ENCODE measurements around the gene MYBPH.

MYBPH gene

GRCh38 chr1:203165101-203165799 is 10.4 kb downstream of the MYBPH start:
- no peak for DNase-seq

- no peak for DNase-seq
Measured at GRCh38 chr1:203163891-203164635, 11.6 kb downstream of the MYBPH start.

- no peak for DNase-seq
Measured at GRCh38 chr1:203162403-203162802, 13.2 kb downstream of the MYBPH start.

- no peak for DNase-seq
Measured at GRCh38 chr1:203161703-203162102, 13.9 kb downstream of the MYBPH start.

GRCh38 chr1:203161175-203161574 is 14.5 kb downstream of the MYBPH start:
- no peak for DNase-seq

GRCh38 chr1:203159844-203160243 is 15.8 kb downstream of the MYBPH start:
- no peak for DNase-seq

- no peak for DNase-seq
Measured at GRCh38 chr1:203158960-203159665, 16.5 kb downstream of the MYBPH start.

- DNase-seq, result no peak
Measured at GRCh38 chr1:203158423-203158822, 17.2 kb downstream of the MYBPH start.

- DNase-seq, result no peak
Measured at GRCh38 chr1:203156280-203156679, 19.3 kb downstream of the MYBPH start.

- no peak for DNase-seq
Measured at GRCh38 chr1:203153989-203154821, 21.4 kb downstream of the MYBPH start.

GRCh38 chr1:203153051-203153988 is 22.3 kb downstream of the MYBPH start:
- no peak for DNase-seq

GRCh38 chr1:203152158-203153034 is 23.2 kb downstream of the MYBPH start:
- no peak for DNase-seq

- no peak for DNase-seq
Measured at GRCh38 chr1:203151362-203152157, 24.1 kb downstream of the MYBPH start.

GRCh38 chr1:203150511-203151297 is 24.9 kb downstream of the MYBPH start:
- no peak for DNase-seq

GRCh38 chr1:203149188-203149840 is 26.3 kb downstream of the MYBPH start:
- no peak for DNase-seq

- no peak for DNase-seq
Measured at GRCh38 chr1:203148579-203148978, 27.0 kb downstream of the MYBPH start.

GRCh38 chr1:203148127-203148526 is 27.5 kb downstream of the MYBPH start:
- DNase-seq, result no peak

- DNase-seq, result no peak
Measured at GRCh38 chr1:203147376-203147775, 28.2 kb downstream of the MYBPH start.
